IPS-20b (cell line): ENCODE measurements around the gene NGB.
"Not testable (repeated sequence)": the region's sequence is repeated elsewhere in the genome, so short reads cannot be mapped to it uniquely, and the experiment has no call there.

Source experiments
- H3K27ac ChIP-seq: one replicate; pipeline ENCODE4 v1.5.1; 2013; ENCODE audit warnings: low read length
- H3K27me3 ChIP-seq: 2 replicates; pipeline ENCODE4 v1.6.1; 2013; ENCODE audit warnings: mild to moderate bottlenecking, low read length, inconsistent platforms; ENCODE audit not compliant: insufficient read depth
- H3K36me3 ChIP-seq: 2 replicates; pipeline ENCODE4 v1.6.1; 2013; ENCODE audit warnings: low read depth, mild to moderate bottlenecking, inconsistent platforms, low read length, moderate library complexity; ENCODE audit not compliant: insufficient read depth
- H3K4me1 ChIP-seq: 2 replicates; pipeline ENCODE4 v1.6.1; 2013; ENCODE audit warnings: mild to moderate bottlenecking, control low read depth, inconsistent platforms, low read length, moderate library complexity; ENCODE audit not compliant: insufficient read depth
- H3K4me3 ChIP-seq: 2 replicates; pipeline ENCODE4 v1.5.1; 2013; ENCODE audit warnings: mild to moderate bottlenecking, low read length, inconsistent platforms
- H3K9ac ChIP-seq: 2 replicates; pipeline ENCODE4 v1.6.1; 2013; ENCODE audit warnings: low read depth, mild to moderate bottlenecking, inconsistent platforms, low read length, moderate library complexity
- H3K9me3 ChIP-seq: 2 replicates; pipeline ENCODE4 v1.6.1; 2013; ENCODE audit warnings: mild to moderate bottlenecking, low read depth, low read length, inconsistent platforms; ENCODE audit not compliant: insufficient read depth

The NGB gene

GRCh38 chr14:77286576-77286975, 15.6 kb upstream of the NGB start:
- Histone ChIP-seq H3K4me3 (no peak overlapping the region), H3K9ac (no peak overlapping the region), H3K36me3 (peaks cover 58% of the 10 kb centered on the region), H3K4me1 (no peaks in the 10 kb centered on the region), H3K27me3 (no peaks in the 10 kb centered on the region), H3K9me3 (no peaks in the 10 kb centered on the region), H3K27ac (no peak overlapping the region)

DNA sequence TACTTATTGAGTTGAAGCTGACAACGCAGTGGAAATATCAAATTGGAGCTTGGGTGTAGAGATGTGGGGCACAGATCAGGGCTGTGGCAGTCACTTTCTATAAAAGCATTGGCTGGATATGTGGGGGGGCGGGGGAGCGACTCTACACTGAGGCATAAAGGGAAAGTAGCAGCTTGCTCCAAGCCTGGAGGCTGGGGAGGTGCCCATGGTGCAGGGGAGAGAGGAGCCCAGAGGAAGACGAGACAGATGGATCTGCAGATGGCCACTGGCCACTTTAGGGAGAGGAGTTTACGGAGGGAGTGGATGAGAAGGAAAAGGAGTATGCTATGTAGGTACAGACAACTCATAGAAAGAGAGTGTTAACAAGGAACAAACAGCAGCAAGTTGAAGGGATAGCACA, 13.5 kb upstream of the NGB start:
- no peak overlapping the region for H3K4me3 ChIP-seq
- no peak overlapping the region for H3K27ac ChIP-seq
- no peaks in the 10 kb centered on the region for H3K4me1 ChIP-seq
- no peaks in the 10 kb centered on the region for H3K27me3 ChIP-seq
- no peaks in the 10 kb centered on the region for H3K9me3 ChIP-seq
- H3K9ac ChIP-seq, result no peak overlapping the region
- peaks cover 75% of the 10 kb centered on the region for H3K36me3 ChIP-seq

GRCh38 chr14:77284066-77284465, 13.1 kb upstream of the NGB start:
- Histone ChIP-seq H3K4me3 (no peak overlapping the region), H3K36me3 (peaks cover 79% of the 10 kb centered on the region), H3K9ac (no peak overlapping the region), H3K9me3 (no peaks in the 10 kb centered on the region), H3K4me1 (no peaks in the 10 kb centered on the region), H3K27me3 (no peaks in the 10 kb centered on the region), H3K27ac (no peak overlapping the region)

DNA sequence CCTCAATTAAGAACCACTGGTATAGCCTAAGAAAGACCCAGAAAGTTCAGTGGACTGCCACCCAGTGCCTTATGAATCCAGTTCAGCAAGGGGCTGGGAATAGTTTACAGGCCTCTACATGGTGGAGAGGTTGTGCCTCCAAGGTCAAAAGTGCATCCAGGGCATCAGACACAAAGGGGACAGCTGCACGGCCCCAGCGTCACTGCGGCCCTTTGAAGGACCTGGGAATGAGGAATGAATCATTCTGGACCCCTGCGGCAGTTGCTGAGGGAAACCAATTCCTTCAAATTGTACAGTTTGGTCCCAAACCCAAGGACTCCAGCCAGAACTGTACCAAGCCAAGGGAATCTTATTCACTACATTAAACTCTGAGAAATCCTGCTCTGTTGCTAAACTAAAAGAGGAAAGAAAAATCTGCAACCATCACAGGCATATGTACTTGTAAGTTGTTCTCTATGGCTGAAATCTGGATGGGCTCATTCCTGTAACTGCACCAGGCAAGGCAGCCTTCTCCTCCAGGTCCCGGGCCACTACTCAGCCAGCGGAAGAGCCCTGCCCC, 10.9 kb upstream of the NGB start:
- H3K36me3 ChIP-seq, result peaks cover 70% of the 10 kb centered on the region
- H3K4me1 ChIP-seq, result no peaks in the 10 kb centered on the region
- no peaks in the 10 kb centered on the region for H3K9me3 ChIP-seq
- no peaks in the 10 kb centered on the region for H3K27me3 ChIP-seq
- no peak overlapping the region for H3K9ac ChIP-seq
- no peak overlapping the region for H3K27ac ChIP-seq
- no peak overlapping the region for H3K4me3 ChIP-seq

- not testable (repeated sequence) for H3K27ac ChIP-seq, H3K9me3 ChIP-seq, H3K27me3 ChIP-seq, H3K9ac ChIP-seq, H3K4me1 ChIP-seq, H3K4me3 ChIP-seq
- H3K36me3 ChIP-seq, result peaks cover 61% of the 10 kb centered on the region
Measured at GRCh38 chr14:77280921-77281320, 9.9 kb upstream of the NGB start.

DNA sequence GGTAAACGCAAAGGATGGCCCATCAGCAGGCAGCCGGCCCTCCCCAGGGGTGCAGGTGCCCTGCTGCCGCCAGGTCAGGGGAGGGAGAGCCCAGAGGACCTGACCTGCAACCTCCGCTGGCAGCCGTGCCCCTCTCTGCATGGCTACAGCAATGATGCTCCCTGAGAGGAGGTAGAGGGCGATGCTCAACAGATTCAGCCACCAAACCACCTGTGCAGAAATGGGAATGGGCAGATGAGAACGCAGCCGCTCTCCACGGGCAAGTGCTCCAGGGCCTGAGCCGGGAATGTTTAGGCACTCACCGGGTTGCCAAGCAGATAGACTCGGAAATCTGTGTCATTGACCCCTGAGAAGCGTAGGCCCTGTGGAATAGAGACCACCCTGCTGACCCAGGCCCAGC, 8.7 kb upstream of the NGB start:
- Histone ChIP-seq H3K4me1 (no peaks in the 10 kb centered on the region), H3K36me3 (peaks cover 49% of the 10 kb centered on the region), H3K27me3 (no peaks in the 10 kb centered on the region), H3K9me3 (no peaks in the 10 kb centered on the region), H3K4me3 (no peak overlapping the region), H3K27ac (no peak overlapping the region), H3K9ac (no peak overlapping the region)

GRCh38 chr14:77278461-77279230, 7.6 kb upstream of the NGB start:
- Histone ChIP-seq H3K4me3 (no peak overlapping the region), H3K9me3 (no peaks in the 10 kb centered on the region), H3K9ac (no peak overlapping the region), H3K36me3 (peaks cover 39% of the 10 kb centered on the region), H3K4me1 (no peaks in the 10 kb centered on the region), H3K27ac (no peak overlapping the region), H3K27me3 (0 out of 2 replicates have a peak, but pooled peaks cover 4% of the 10 kb centered on the region)

- no peaks in the 10 kb centered on the region for H3K9me3 ChIP-seq
- H3K9ac ChIP-seq, result no peak overlapping the region
- H3K27ac ChIP-seq, result no peak overlapping the region
- no peaks in the 10 kb centered on the region for H3K4me1 ChIP-seq
- H3K27me3 ChIP-seq, result peaks cover 21% of the 10 kb centered on the region
- peaks cover 31% of the 10 kb centered on the region for H3K36me3 ChIP-seq
- H3K4me3 ChIP-seq, result no peak overlapping the region
Measured at GRCh38 chr14:77276959-77277358, 6.0 kb upstream of the NGB start.

GRCh38 chr14:77276295-77276935, 5.4 kb upstream of the NGB start:
- Histone ChIP-seq H3K27ac (no peak overlapping the region), H3K36me3 (peaks cover 28% of the 10 kb centered on the region), H3K9ac (no peak overlapping the region), H3K4me3 (no peak overlapping the region), H3K27me3 (peaks cover 26% of the 10 kb centered on the region), H3K4me1 (no peaks in the 10 kb centered on the region), H3K9me3 (no peaks in the 10 kb centered on the region)

- Histone ChIP-seq H3K36me3 (peaks cover 23% of the 10 kb centered on the region), H3K9me3 (no peaks in the 10 kb centered on the region), H3K27me3 (peaks cover 34% of the 10 kb centered on the region), H3K27ac (no peak overlapping the region), H3K4me3 (no peak overlapping the region), H3K9ac (no peak overlapping the region), H3K4me1 (no peaks in the 10 kb centered on the region)
Measured at GRCh38 chr14:77275601-77276017, 4.6 kb upstream of the NGB start.

- H3K36me3 ChIP-seq, result peaks cover 18% of the 10 kb centered on the region
- no peak overlapping the region for H3K27ac ChIP-seq
- H3K4me3 ChIP-seq, result no peak overlapping the region
- peaks cover 39% of the 10 kb centered on the region for H3K27me3 ChIP-seq
- H3K4me1 ChIP-seq, result no peaks in the 10 kb centered on the region
- no peak overlapping the region for H3K9ac ChIP-seq
- no peaks in the 10 kb centered on the region for H3K9me3 ChIP-seq
Measured at GRCh38 chr14:77275041-77275580, 4.1 kb upstream of the NGB start.

GRCh38 chr14:77273796-77274195, 2.8 kb upstream of the NGB start:
- Histone ChIP-seq H3K9me3 (no peaks in the 10 kb centered on the region), H3K27me3 (peaks cover 52% of the 10 kb centered on the region), H3K27ac (no peak overlapping the region), H3K4me1 (no peaks in the 10 kb centered on the region), H3K36me3 (peaks cover 5% of the 10 kb centered on the region; the same call in 1 of the 2 replicates), H3K9ac (no peak overlapping the region), H3K4me3 (no peak overlapping the region)
